GM12801 (cell line): ENCODE results near the gene ZNF532.

Source experiments
- CTCF ChIP-seq: IDR thresholded peaks from one replicate; pipeline ENCODE4 v1.5.1; 2011; ENCODE audit warnings: control low read depth; ENCODE audit not compliant: insufficient read length; ENCODE audit errors: extremely low read depth

ZNF532 gene

GRCh38 chr18:58990720-58991119 lies 126.0 kb downstream of the ZNF532 start:
- no peak for TF ChIP-seq CTCF

GRCh38 chr18:58991167-58991798 lies 126.6 kb downstream of the ZNF532 start:
- no peak for TF ChIP-seq CTCF

- TF ChIP-seq CTCF: no peak
These were observed 127.9 kb downstream of the ZNF532 start for GRCh38 chr18:58992301-58993231.

- TF ChIP-seq CTCF: no peak
These were observed 128.6 kb downstream of the ZNF532 start for GRCh38 chr18:58993260-58993659.

- no peak for TF ChIP-seq CTCF
These were observed 131.0 kb downstream of the ZNF532 start for GRCh38 chr18:58995663-58996062.

- no peak for TF ChIP-seq CTCF
These were observed 131.5 kb downstream of the ZNF532 start for GRCh38 chr18:58996131-58996641.

GRCh38 chr18:58996696-58997095 lies 132.0 kb downstream of the ZNF532 start:
- no peak for TF ChIP-seq CTCF
